NCI-H510A (cell line): Measurements from ENCODE around the gene ZNF277.
"Not testable (repeated sequence)": the region's sequence is repeated elsewhere in the genome, so short reads cannot be mapped to it uniquely, and the experiment has no call there.

Experiments
- DNase-seq: peaks from one replicate; lab custom pipeline; 2025; lab: John Stamatoyannopoulos, UW

ZNF277 gene

DNA sequence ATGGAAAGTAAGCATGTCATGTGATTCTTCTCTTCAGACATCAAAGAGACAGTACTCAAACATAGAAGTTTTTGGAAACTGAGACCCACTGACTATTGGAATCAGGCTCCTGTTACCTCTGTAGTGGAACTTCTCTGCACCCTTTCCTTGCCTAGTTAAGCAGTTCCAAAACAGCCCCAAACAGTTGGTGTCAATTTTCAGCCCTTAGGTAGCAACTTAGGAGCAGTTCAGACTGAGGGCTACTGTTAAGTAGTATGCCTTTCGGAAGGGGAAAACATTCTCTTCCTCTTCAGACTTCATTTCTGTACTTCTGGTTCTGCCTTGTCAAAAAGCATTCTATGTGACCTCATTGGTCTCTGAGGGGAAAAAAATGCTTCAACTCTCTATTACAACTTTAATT is 85.7 kb downstream of the ZNF277 start:
- DNase-seq, result no peak

- no peak for DNase-seq
Measured at GRCh38 chr7:112293416-112293815, 86.9 kb downstream of the ZNF277 start.

DNA sequence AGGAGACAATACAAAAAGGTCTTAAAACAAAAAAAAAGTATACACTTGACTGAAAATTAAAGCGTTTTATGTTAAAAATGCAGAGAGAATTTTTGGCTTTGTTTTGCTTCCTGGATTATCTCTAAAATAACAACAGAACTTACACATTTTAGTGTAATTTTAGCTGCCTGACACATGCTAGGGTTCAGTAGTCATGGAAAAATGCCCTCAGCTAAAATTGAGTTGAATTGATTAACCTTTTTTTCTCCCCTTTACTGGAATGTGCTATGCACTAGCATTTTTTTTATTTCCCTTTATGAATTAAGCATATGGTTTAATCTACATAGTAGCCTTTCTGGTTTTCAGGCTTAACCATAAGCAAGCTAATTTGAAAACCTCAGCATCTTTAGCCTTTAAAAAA is 89.9 kb downstream of the ZNF277 start:
- DNase-seq, result no peak

- no peak for DNase-seq
Measured at GRCh38 chr7:112297681-112298080, 91.2 kb downstream of the ZNF277 start.

DNA sequence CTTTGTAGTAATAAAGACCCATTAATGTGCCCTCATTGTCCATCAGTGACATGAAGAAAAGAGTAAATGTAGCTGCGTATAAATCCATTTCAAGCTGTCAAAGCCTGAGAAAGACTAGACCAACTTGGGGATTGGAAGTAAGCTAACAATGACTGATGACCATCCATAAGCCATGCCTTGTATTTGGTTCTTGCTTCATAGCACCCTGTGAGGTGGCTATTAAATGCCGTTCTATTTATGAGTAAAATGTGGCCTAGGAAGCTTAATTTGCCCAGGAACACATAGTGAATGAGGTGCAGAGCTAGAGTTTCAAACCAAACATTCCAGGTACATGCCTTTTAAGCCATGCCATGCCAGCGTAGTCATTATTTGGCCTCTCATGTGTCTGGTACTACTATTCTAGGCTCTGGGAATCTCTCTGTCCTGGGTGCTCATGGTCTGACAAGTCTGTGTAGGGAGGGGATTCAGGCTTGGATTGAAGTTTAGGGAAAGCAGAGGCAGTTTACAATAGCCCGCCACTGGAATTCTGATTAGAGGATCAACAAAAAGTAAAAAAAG is 92.1 kb downstream of the ZNF277 start:
- DNase-seq, result no peak

DNA sequence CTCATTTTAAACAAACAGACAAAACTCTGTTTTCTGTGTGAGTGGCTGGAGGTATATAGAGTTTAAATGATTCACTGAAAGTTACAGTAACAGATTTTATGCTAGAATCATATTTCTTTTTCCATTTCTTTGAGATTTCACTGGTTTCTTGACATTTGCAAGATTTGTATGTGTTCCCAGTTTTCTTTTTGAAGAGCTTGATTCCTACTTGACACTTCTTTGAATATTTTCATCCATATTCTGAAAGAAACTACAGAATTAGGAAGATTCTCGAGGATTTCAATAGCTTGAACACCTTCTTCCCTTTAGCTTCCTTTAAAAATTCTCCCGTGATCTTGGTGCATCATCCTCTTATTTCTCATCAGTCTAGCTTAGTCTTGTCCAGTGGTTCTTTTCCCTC is 93.6 kb downstream of the ZNF277 start:
- DNase-seq, result no peak

DNA sequence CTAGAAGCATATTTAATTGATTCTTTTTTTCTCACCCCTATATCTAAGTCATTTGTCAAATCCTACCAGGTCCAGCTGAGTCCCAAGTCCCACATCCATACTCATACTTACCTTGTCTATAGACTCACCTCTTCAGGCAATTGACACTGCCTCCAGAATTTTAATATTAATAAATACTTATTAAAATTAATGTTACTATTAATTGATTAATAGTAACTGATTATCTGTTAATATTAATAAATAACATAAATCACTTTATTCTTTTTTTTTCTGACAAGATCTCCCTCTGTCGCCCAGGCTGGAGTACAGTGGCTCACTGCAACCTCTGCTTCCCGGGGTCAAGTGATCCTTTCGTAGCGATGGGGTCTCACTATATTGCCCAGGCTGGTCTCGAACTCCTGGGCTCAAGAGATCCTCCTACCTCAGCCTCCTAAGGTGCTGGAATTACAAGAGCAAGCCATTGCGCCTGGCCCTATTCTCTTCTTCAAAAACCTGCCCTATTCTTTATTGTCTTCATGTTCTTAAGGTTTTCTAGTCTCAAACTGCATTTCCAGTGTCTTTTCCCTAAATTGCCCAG is 94.4 kb downstream of the ZNF277 start:
- no peak for DNase-seq

- DNase-seq, result no peak
Measured at GRCh38 chr7:112302566-112302965, 96.1 kb downstream of the ZNF277 start.

- DNase-seq, result no peak
Measured at GRCh38 chr7:112306903-112307302, 100.4 kb downstream of the ZNF277 start.

- DNase-seq, result no peak
Measured at GRCh38 chr7:112307506-112307905, 101.0 kb downstream of the ZNF277 start.

- DNase-seq, result no peak
Measured at GRCh38 chr7:112308974-112309373, 102.5 kb downstream of the ZNF277 start.

DNA sequence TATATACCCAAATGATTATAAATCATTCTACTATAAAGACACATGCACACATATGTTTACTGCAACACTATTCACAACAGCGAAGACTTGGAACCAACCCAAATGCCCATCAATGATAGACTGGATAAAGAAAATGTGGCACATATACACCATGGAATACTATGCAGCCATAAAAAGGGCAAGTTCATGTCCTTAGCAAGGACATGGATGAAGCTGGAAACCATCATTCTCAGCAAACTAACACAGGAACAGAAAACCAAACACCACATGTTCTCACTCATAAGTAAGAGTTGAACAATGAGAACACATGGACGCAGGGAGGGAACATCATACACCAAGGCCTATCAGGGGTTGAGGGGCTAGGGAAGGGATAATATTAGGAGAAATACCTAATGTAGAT is 110.3 kb downstream of the ZNF277 start:
- DNase-seq, result not testable (repeated sequence)

GRCh38 chr7:112322070-112322469 is 115.6 kb downstream of the ZNF277 start:
- no peak for DNase-seq

DNA sequence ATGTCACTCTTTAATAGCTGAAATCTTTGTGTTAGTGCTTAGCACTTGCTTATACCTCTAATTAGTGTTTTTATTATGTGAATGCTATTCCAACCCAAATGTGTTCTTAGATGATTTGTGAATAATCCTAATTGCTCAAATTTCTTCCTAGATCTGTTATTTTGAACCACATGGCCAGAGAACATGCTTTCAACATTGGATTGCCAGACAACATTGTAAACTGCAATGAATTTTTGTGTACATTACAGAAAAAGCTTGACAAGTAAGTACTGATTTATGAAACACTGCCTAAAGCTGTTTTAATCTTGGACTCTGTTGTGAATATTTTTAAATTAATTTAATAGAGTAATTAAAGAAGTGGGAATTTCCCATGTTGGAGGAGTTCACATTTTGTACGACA is 121.1 kb downstream of the ZNF277 start:
- DNase-seq, result no peak

- no peak for DNase-seq
Measured at GRCh38 chr7:112331492-112331891, 125.0 kb downstream of the ZNF277 start.

GRCh38 chr7:112334366-112334765 is 127.9 kb downstream of the ZNF277 start:
- no peak for DNase-seq

GRCh38 chr7:112336261-112336660 is 129.8 kb downstream of the ZNF277 start:
- DNase-seq, result no peak

DNA sequence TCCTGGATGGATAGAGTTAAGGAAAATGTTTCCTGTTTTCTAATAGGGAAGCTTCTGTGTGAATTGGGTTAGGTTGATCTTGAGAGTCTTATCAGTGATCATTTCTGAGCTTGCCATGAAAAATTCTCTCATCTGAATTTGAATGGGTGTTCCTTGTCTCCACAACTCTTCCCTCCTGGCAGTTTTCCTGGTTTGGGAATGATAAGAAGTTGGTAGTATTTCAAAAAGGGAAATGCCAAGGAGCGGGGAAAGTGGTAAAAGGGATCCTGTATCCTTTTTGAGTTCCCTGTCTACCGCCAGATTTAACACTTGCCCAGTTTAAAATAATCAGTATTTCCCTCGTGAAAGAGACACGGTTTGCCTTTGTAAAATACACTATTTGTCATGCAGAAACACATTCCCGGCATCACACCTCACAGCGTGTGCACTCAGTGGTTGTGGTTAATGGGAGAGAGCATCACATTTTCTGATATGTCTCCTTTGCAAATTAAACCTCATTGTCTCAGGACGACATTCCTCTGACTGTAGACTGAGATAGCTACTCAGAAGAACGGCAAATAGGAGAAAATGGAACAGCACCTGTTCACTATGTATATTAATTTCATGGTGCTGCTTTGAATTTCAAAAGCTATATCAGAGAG is 130.6 kb downstream of the ZNF277 start:
- no peak for DNase-seq

DNA sequence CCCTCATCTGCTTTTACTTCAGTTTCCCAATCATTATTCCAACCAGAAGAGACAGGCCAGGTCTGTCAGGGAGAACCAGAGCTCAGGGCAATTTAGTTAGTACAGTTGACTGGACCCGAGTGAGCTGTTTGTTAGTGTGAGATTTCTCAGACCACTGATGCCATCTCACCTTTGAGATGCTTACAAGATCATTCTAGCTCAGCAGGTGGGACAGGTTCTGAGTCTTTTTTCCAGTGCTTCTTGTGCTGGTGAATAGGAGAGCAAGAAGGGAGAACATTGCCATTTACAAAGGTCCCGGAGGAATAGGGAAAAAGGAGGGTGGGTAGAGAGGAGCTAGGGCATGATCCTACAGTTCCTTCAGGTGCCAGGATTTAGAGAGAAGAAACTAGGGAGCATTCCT is 131.4 kb downstream of the ZNF277 start:
- DNase-seq, result no peak

DNA sequence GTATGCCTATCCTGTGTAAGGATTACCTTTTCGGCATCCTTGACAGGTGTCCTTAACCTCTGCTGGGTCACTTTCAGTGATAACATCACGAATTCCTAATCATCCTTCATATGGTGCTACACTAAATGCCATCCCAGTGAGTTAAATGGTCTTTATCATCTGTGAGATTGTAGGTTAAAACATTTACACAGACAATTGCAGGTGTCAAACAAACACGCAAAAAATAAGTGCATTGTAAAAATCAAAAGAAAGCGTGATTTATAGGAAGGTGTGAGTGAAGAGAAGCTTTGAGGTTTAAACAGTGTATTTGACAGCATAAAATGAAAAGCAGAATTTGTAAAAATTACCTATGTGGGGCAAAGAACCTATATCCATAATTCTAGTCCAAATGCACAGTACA is 132.3 kb downstream of the ZNF277 start:
- DNase-seq, result no peak

DNA sequence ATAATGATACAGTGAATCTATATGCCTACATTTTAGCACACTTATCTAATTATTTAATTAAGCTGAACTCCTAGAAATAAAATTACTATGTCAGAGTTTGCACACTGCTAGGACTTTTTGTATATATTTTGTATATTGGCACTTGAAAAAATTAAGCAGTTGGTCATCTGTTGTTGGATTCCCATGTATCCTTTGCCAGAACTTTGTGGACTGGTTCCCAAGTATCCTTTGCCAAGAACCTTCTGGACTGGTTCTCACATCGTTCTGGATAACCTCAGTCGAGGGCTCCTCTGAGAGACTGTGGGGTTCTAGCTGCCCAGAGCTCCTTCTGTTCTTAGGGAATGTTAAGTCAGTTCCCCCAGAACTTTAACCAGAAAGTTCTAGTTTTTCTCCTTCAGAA is 135.0 kb downstream of the ZNF277 start:
- DNase-seq, result no peak

GRCh38 chr7:112346381-112347060 is 140.0 kb downstream of the ZNF277 start:
- no peak for DNase-seq

GRCh38 chr7:112347088-112347487 is 140.6 kb downstream of the ZNF277 start:
- DNase-seq, result no peak
